Panc1 (cell line): ENCODE results near the gene C3orf70.

Source experiments
- CTCF ChIP-seq: fragments of 450-650 bp; IDR thresholded peaks from 2 replicates; pipeline ENCODE4 v1.5.1; 2017; ENCODE audit warnings: mild to moderate bottlenecking
- POLR2AphosphoS5 ChIP-seq: IDR thresholded peaks from 2 replicates; pipeline ENCODE4 v1.6.1; 2012; ENCODE audit warnings: mild to moderate bottlenecking, low read depth, low read length, moderate library complexity
- REST ChIP-seq, 2 experiments: IDR thresholded peaks; 2 replicates each; pipeline ENCODE4 v1.6.1; 2011 to 2012; ENCODE audit warnings: low read depth in 2 of 2, control low read depth in 1 of 2, low read length in 1 of 2, mild to moderate bottlenecking in 1 of 2, moderate library complexity in 1 of 2; ENCODE audit not compliant: insufficient read depth in 1 of 2
- SIN3A ChIP-seq: IDR thresholded peaks from 2 replicates; pipeline ENCODE4 v1.6.1; 2012; ENCODE audit warnings: low read depth, mild to moderate bottlenecking, low read length, moderate library complexity, borderline replicate concordance; ENCODE audit not compliant: insufficient read depth
- TCF7L2 ChIP-seq: IDR thresholded peaks from 2 replicates; pipeline ENCODE4 v1.6.1; 2011; ENCODE audit warnings: mild to moderate bottlenecking, low read depth, low read length, inconsistent platforms

- TF ChIP-seq POLR2AphosphoS5 (no peak), CTCF (no peak), TCF7L2 (no peak), REST (IDR thresholded peaks at IDR 0.05; ENCODE audit: insufficient read depth in 1 of 2, low read depth in 2 of 2, low read length in 1 of 2) (no peak), SIN3A (no peak)
These were observed 26.7 kb downstream of the C3orf70 start for GRCh38 chr3:185126201-185126600.
